Occipital lobe (tissue), 2 donors: Measurements from ENCODE around the gene C2CD5. TPM values are rescaled to one million over a fixed set of nuclear protein-coding genes. Genes with fewer than 3 reads are reported as not detected.
"Not testable (repeated sequence)": the region's sequence is repeated elsewhere in the genome, so short reads cannot be mapped to it uniquely, and the experiment has no call there.

Experiments used
- DNase-seq: peaks from one replicate; lab custom pipeline; 2025; lab: John Stamatoyannopoulos, UW
- total RNA-seq: library from RNA; depleted of rRNA; stranded (reverse); fragments of >200 nt; gene quantifications from one replicate; pipeline ENCODE4 v1.2.3, GENCODE V29; 2014

Gene C2CD5, protein sequence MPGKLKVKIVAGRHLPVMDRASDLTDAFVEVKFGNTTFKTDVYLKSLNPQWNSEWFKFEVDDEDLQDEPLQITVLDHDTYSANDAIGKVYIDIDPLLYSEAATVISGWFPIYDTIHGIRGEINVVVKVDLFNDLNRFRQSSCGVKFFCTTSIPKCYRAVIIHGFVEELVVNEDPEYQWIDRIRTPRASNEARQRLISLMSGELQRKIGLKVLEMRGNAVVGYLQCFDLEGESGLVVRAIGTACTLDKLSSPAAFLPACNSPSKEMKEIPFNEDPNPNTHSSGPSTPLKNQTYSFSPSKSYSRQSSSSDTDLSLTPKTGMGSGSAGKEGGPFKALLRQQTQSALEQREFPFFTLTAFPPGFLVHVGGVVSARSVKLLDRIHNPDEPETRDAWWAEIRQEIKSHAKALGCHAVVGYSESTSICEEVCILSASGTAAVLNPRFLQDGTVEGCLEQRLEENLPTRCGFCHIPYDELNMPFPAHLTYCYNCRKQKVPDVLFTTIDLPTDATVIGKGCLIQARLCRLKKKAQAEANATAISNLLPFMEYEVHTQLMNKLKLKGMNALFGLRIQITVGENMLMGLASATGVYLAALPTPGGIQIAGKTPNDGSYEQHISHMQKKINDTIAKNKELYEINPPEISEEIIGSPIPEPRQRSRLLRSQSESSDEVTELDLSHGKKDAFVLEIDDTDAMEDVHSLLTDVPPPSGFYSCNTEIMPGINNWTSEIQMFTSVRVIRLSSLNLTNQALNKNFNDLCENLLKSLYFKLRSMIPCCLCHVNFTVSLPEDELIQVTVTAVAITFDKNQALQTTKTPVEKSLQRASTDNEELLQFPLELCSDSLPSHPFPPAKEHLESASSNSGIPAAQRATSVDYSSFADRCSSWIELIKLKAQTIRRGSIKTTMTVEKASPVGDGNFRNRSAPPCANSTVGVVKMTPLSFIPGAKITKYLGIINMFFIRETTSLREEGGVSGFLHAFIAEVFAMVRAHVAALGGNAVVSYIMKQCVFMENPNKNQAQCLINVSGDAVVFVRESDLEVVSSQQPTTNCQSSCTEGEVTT
- total RNA-seq = 151 TPM

DNA sequence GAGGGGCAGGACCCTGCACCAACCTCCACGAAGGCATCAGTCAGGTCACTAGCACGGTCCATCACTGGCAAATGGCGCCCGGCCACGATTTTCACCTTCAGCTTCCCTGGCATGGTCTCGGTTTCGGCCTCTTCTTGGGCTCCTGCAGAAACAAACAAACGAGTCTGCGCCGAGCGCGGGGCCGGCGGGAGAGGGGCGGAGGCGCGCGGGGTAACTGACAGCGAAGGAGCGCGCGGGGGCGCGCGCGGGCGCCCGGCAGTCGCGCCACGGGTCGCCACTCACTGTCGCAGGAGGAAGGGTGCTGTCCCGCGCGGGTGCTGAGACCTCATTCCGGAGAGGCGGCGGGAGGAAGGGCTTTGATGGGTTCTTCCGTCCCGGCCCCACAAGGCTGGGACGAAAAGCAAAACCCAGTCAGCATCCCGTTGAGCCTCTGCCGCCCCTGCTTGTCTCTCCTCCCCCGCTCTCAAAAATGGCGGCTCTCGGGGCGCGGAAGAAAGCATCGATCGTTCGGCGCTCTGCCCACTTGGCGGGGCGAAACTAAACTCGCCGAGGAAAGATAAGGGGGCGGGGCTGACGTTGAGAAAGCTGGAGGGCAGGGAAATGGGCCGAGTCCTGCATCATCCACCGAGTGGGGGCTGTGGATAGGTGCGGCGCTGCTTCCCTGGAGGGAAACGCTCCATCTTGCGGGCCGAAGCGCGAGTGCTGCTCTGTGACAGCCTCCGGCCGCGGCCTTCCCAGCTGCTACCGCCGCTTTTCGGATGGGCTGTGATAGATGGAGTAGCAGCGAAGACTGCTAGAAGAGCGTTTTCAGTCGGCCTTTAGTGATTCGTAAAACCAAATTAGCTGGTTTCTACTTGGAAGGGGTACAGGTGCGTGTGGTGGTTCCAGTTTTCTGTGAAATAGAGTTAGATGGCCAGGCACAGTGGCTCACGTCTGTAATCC, at the start of gene C2CD5:
Gene C2CD5 (minus strand): TSS at position 505 of the 942 bp plus-strand sequence. CDS start 392 bp downstream, at position 113.
- peak; percentile 94 for DNase-seq

DNA sequence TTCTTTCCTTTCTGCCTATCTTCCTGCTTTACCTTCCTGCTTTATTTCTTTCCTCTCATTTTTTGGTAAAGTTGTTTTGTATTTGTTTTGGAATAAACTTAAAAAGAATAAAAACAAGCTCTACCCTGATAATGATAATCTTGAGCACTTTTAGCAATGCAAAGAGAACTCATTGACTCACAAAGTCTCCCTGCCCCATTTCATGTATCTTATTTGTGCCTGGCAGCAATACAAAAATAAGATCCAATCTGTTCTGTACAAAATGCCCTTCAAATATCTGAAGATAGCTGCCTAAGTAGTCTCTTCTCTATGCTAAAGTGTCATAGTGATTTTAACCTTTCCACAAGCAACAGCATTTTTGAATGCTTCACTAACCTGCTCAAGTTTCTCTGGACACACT, 49.5 kb upstream of the C2CD5 start:
- DNase-seq = no peak

DNA sequence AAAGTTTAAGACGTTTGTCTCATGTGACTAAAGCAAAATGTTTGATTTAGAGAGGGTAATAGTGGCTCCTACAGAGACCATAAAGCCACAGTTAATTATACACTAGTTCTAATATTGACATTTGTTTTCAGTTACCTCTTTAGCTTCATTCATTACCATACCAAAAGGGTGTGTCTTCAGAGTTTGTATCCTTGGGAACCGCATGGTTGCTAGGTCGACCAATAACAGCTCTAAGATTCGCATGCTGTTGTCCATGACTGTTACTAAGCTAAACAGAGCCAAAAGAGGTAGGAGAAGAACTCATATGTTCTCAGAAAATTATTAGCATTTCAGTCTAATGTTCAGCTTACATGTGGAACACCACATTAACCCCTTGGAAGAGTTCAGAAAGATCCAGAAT, 44.5 kb upstream of the C2CD5 start:
- no peak for DNase-seq

DNA sequence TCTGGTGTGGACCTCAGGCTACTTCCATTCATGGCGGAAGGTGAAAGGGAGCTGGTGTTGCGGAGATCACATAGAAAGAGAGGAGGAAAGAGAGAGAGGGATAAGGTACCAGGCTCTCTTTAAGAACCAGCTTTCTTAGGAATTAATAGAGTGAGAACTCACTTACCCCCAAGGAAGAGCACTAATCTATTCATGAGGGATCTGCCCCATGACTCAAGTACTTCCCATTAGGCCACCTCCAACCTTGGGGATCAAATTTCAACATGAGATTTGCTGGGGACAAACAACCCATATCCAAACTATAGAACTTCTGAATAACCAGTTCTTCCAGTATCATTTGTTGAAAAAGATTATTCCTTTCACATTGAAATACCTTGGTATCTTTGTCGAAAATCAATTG, 34.0 kb upstream of the C2CD5 start:
- DNase-seq = no peak

DNA sequence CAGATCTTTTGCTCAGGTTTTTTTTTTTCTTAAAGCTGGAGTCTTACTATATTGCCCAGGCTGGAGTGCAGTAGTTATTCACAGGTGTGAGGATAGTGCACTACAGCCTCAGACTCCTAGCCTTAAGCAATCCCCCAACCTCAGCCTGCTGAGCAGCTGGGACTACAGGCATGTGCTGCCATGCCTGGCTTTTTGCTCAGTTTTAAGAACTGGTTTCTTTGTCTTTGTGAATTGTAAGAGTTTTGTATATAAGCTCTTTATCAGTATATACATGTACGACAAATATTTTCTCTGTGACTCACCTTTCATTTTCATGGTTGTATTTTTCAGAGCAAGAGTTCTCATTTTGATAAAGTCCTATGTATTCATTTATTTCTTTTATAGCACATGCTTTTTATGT, 33.3 kb upstream of the C2CD5 start:
- no peak for DNase-seq

DNA sequence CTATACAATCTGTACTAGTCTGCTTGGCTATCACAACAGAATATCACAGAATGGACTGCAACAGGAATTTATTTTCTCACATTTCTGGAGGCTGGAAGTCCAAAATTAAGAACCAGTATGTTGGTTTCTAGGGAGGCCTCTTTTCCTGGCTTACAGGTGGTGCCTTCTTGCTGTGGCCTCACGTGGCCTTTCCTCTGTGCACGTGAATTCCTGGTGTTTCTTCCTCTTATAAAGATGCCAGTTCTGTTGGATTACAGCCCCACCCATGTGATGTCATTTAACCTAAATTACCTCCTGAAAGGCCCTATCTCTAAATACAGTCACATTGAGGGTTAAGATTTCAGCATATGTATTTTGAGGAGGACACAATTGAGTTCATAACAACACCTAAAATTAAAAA, 32.1 kb upstream of the C2CD5 start:
- no peak for DNase-seq

DNA sequence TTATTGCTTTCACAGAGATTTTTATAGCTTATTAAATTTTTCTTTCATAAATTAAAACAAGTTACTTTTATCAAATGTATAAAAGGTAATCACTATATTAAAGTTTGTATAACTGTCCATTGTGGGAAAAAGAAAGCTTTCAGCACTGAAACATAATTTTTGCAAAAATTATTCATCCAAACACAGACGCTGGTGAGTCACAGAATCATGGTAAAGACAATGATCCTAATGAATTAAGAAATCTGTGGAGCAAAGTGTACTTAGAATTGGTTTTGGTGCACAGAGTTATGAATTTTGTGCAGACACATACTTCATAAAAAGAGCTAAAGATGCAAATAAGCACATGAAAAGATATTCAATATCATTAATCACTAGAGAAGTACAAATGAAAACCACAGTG, 31.7 kb upstream of the C2CD5 start:
- DNase-seq = no peak

DNA sequence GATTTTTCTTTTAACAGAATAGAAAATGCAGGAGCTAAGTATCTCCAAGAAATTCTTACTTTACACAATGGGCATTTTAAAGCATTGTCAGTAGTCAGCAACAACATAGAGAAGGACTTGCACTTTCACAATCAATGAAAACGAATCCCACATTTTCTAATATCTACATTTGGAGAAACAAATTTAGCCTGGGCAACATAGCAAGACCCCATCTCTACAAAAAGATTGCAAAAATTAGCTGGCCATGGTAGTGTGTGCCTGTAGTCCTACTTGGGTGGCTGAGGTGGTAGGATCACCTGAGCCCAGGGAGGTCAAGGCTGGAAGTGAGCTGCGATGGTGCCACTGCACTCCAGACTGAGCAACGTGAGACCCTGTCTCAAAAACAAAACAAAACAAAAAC, 30.6 kb upstream of the C2CD5 start:
- DNase-seq = no peak

DNA sequence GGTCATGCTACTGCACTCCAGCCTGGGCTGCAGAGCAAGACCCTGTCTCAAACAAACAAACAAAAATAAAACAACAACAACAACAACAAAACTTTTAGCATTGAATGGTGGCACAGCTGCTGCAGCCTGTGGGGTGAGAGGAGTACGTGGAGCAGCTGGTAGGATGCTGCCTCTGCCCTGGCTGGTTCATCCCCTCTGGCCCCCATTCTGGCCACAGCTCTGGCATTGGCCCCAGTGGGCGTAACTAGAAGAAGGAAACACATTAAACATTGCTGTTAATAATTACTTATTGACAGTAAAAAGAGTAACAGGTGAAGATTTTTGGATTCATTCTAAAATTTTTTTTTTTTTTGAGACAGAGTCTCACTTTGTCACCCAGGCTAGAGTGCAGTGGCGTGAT, 28.8 kb upstream of the C2CD5 start:
- no peak for DNase-seq

DNA sequence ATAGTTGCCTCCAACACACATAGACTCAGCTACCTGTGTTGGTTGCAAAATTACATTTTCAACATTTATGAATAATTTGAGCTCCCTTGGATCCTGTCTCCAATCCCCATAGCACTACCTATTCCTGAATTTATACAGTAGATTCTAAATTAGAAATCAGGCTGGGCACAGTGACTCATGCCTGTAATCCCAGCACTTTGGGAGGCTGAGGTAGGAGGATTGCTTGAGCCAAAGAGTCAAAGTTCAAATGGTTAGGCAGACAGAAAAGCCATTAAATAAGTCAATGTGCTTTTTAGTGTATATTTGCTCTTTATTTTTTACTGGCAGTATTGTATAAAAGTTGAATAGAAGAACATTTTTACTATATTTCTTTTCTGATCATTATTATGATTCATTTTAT, 24.9 kb upstream of the C2CD5 start:
- DNase-seq = no peak

DNA sequence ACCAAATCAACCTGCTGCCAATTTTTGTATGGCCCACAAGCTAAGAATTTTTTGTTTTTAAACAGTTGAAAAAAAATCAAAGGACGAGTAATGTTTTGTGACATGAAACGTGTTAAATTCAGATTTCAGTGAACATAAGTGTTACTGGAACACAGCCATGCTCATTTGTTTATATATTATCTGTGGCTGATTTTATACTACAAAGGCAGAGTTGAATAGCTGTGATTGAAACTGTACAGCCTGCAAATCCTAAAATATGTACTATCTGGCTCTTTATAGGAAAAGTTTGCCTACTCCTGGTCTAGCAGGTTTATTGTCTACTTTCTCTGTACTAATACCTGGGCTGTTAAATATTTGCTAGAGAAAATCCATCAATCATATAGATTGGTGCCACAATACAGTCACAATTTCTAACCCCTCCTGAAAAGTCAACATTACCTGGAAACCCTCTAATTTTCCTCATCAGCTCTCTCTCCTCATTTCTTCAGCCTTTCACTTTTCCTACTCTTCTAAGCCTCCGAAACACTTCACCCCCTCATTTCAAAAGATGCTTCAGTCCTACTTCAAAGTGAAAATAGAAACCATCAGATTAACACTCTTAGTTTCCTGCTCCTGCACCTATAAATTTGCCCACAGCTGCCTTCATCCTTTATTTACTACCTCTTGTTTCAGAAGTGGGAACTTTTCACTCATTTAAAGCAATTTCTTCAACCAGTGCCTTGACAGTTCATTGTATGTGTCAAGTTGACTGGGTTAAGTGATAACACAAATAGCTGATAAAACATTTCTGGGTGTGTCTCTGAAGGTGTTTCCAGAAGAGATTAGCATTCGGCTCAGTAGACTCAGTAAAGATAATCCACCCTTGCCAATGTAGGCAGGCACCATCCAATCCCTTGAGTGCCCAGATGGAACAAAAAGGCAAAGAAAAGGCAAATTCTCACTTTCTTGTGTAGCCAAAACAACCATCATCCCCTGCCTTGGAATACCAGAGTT, 18.0 kb upstream of the C2CD5 start:
- no peak for DNase-seq

DNA sequence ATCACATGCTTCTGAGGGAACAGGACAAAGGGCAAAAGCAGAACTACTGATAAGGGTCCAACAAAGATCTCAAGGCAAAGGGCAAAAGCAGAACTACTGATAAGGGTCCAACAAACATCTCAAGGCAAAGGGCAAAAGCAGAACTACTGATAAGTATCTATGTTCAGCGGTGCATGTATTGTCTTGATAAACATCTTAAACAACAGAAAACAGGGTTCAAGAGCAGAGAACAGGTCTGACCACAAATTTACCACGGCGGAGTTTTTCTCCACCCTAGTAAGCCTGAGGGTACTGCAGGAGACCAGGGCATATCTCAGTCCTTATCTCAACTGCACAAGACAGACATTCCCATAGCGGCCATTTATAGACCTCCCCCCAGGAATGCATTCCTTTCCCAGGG, 10.4 kb upstream of the C2CD5 start:
- DNase-seq = not testable (repeated sequence)

DNA sequence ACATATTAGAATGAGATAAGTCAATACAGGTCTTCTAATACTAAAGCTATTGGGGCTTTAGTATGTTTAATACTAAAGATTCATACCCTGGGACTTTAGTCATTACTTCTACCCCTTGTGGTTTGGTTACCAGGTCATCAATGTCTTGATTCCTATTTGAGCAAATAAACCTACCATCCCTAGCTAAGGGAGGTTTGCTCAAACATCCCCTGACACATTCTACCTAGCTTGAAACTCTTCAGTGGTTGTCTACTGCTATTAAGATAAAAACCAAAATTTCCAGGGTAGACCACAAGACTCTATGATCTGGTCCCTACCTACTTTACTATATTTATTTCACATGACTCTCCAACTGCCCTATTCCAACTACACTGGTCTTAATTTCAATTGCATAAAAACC, 7.3 kb upstream of the C2CD5 start:
- no peak for DNase-seq

DNA sequence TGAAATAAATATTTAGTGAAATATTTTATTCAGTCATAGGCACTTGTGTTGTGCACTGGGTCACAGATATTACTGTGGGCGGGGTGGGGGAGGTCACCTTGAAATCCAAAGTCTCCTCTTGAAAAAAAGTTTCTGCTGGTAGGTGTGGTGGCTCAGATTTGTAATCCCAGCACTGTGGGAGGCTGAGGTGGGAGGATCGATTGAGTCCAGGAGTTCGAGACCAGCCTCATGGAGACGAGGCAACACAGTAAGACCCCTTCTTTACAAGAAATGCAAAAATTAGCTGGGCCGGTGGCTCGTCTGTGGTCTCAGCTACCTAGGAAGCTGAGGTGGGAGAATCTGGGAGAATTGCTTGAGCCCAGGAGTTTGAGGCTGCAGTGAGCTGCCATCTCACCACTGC, 913 bp upstream of the C2CD5 start:
- DNase-seq = no peak

DNA sequence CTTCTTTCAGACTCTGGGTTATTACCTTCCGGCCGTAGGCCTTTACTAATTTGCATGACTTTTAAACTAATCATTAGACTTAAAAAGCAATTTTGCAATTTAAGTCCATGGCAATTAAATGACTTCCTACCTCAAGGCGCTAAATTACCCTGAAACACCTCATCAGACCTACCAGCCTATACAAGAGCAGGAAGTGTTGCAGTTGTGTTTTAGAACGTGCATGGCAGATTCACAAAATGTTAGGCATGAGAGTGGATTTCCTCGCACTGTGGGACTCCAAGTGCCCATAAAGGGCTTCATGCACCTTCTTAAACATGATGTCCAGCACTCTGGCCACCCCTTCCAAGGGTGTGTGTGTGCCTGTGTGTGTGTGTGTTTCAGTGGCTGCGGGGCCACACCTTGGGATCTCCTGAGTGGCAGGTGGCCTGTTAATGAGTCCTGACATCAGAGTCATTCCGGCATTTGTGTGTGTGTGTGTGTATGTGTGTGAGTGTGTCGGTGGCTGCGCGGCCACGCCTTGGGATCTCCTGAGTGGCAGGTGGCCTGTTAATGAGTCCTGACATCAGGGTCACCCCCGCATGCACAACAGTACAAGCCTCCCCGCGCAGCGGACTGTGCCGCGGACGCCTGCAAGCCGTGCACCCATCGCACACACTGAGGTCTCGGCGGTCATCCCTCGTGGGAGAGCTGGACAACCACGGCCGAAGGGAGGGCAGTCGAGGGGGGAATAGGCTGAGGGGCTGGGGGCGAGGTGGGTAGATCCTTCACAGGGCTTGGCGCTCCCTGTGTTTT, 900 bp downstream of the C2CD5 start:
- DNase-seq = peak; percentile 59

DNA sequence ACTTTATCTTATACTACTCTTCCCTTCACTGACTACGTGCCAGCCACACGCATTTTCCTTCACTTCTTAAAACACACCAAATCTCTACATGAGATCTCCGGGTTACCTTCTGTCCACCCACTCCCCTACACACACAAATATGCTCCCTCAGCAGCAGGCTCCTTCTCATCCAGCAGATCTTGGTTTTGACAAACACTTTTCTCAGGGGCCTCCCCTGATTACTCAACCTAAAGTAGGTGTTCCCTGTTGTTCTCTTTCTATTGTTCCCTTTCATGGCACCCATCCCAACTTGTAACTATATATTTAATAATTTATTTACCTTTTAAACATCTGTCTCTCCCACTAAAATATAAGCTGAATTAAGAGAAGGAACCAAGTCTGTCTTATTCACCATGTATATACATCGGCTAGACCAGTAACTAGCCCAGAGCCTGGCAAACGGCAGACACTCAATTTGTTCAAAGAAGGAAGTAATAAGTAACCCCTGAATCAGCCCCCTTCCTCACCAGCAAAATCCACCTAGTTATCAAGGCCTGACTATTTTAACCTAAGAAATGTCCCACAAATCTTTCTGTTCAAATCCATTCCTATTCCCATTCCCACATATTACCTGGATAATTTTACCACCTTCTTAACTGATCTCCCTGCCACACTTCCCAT, 2.7 kb downstream of the C2CD5 start:
- no peak for DNase-seq

DNA sequence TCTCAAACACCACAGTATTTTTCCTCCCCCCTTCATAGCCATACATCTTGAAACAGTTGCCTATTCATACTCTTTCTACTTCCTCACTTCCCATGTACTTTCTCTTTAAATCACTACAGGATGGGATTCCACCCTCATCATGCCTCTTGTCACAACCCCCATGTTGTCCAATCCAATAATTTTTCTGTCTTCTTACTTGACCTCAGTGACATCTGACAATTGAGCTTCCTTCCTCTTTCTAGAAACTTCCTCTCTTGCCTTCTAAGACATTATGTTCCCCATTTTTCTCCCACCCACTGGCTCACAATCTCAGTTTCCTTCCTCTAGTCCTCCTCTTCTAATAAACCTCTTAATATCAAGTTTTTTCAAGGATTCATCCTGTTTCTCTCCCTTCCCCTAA, 5.3 kb downstream of the C2CD5 start:
- no peak for DNase-seq

DNA sequence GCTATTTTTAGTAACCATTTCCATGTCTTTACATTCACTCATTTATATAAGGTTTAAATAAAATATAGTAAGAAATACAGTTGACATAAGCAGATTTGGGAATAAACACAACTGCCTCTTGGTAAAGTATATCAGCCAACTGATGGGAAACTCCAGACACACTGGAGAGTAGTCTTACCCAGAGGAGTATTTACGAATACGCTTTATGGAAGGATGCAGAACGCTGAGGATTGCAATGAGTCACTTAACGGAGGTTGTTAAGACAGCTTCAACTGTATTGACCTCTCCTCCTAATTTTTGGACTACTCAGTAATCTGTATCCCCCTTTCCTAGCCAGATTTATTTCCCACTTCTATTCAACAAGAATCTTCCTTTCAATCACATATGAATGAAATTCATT, 6.0 kb downstream of the C2CD5 start:
- no peak for DNase-seq
